K562 (cell line): ENCODE measurements around the gene NXF1. TPM values are rescaled to one million over a fixed set of nuclear protein-coding genes. Genes with fewer than 3 reads are reported as not detected.

Experiments
- CBFB ChIP-seq: sonication (generic); formaldehyde crosslinking; IDR thresholded peaks from 2 replicates; pipeline ENCODE4 v1.4.0; 2020; ENCODE audit warnings: mild to moderate bottlenecking, missing genetic modification reagents
- CEBPB ChIP-seq: fragments of 450-650 bp; IDR thresholded peaks from 2 replicates; pipeline ENCODE4 v1.6.1; 2016; ENCODE audit warnings: missing genetic modification characterization, missing compliant biosample characterization
- CREB1 ChIP-seq, 2 experiments: sonication (generic) in 1 of 2; formaldehyde crosslinking in 1 of 2; IDR thresholded peaks; 2 replicates each; pipeline versions ENCODE4 v1.6.1 to v1.8.0; 2012 to 2022; ENCODE audit warnings: inconsistent platforms in 1 of 2, mild to moderate bottlenecking in 1 of 2, missing genetic modification reagents in 1 of 2, moderate library complexity in 1 of 2
- CREBBP ChIP-seq: IDR thresholded peaks from one replicate; pipeline ENCODE4 v1.6.1; 2012; ENCODE audit warnings: low read depth, mild to moderate bottlenecking, control low read depth, inconsistent platforms, low read length
- DACH1 ChIP-seq: fragments of 450-650 bp; IDR thresholded peaks from 2 replicates; pipeline ENCODE4 v1.6.1; 2018; ENCODE audit not compliant: partially characterized antibody
- ELF2 ChIP-seq: fragments of 250-450 bp; sonication (Bioruptor Pico); IDR thresholded peaks from 2 replicates; pipeline ENCODE4 v1.5.0; 2021; ENCODE audit warnings: mild to moderate bottlenecking
- ELF4 ChIP-seq: fragments of 450-650 bp; formaldehyde crosslinking; IDR thresholded peaks from 2 replicates; pipeline ENCODE4 v1.4.0; 2022; ENCODE audit warnings: missing genetic modification characterization
- ETV6 ChIP-seq, 3 experiments: fragments of 150-350 bp in 1 of 3; sonication (generic) in 1 of 3; formaldehyde crosslinking in 1 of 3; IDR thresholded peaks; 2 replicates each; pipeline versions ENCODE4 v1.6.1 to v1.8.0; 2014 to 2022; ENCODE audit warnings: borderline replicate concordance in 2 of 3, low read depth in 2 of 3, antibody characterized with exemption in 1 of 3, low read length in 1 of 3, mild to moderate bottlenecking in 1 of 3, missing genetic modification reagents in 1 of 3
- FOXK2 ChIP-seq, 2 experiments: fragments of 450-650 bp; IDR thresholded peaks in 1 of 2; conservative IDR thresholded peaks in 1 of 2; 2 replicates each; pipeline ENCODE4 v1.6.1; 2016; ENCODE audit warnings: low read depth in 2 of 2, mild to moderate bottlenecking in 1 of 2
- HDAC6 ChIP-seq: IDR thresholded peaks from 2 replicates; pipeline ENCODE4 v1.6.1; 2012; ENCODE audit warnings: low read depth, mild to moderate bottlenecking, control low read depth, inconsistent platforms, low read length, moderate library complexity
- KHSRP ChIP-seq: fragments of 450-650 bp; IDR thresholded peaks from 2 replicates; pipeline ENCODE4 v1.6.1; 2017
- MAZ ChIP-seq, 2 experiments: fragments of 450-650 bp in 1 of 2; sonication (generic) in 1 of 2; formaldehyde crosslinking; IDR thresholded peaks in 1 of 2; conservative IDR thresholded peaks in 1 of 2; 2 replicates each; pipeline versions ENCODE4 v1.4.0 to v1.5.0; 2020; ENCODE audit warnings: mild to moderate bottlenecking in 1 of 2, missing genetic modification reagents in 1 of 2
- NRF1 ChIP-seq, 2 experiments: fragments of 450-650 bp; IDR thresholded peaks in 1 of 2; conservative IDR thresholded peaks in 1 of 2; 2 replicates each; pipeline ENCODE4 v1.6.1; 2014; ENCODE audit warnings: mild to moderate bottlenecking in 2 of 2
- POLR2AphosphoS2 ChIP-seq: IDR thresholded peaks from 2 replicates; pipeline ENCODE4 v1.6.1; 2012; ENCODE audit warnings: low read length, improper control_type of control experiment
- POLR2AphosphoS5 ChIP-seq: IDR thresholded peaks from 2 replicates; pipeline ENCODE4 v1.6.1; 2011; ENCODE audit warnings: mild to moderate bottlenecking, low read depth, low read length, moderate library complexity; ENCODE audit not compliant: control insufficient read depth, insufficient read depth
- POLR2B ChIP-seq: fragments of 450-650 bp; IDR thresholded peaks from 2 replicates; pipeline ENCODE4 v1.6.1; 2018; ENCODE audit warnings: low read depth; ENCODE audit not compliant: partially characterized antibody
- RBFOX2 ChIP-seq: fragments of 200-400 bp; formaldehyde crosslinking; IDR thresholded peaks from 2 replicates; pipeline ENCODE4 v1.6.1; 2017; ENCODE audit warnings: low read depth, mild to moderate bottlenecking, low read length, moderate library complexity
- SMARCE1 ChIP-seq: fragments of 450-650 bp; IDR thresholded peaks from 2 replicates; pipeline ENCODE4 v1.7.1; 2016; ENCODE audit warnings: mild to moderate bottlenecking
- SUPT5H ChIP-seq: fragments of 450-650 bp; IDR thresholded peaks from 2 replicates; pipeline ENCODE4 v1.6.1; 2016
- ZHX1 ChIP-seq: fragments of 150-350 bp; conservative IDR thresholded peaks from 2 replicates; pipeline ENCODE4 v1.6.1; 2014; ENCODE audit warnings: low read length
- ZNF41 ChIP-seq: fragments of 250-450 bp; sonication (Bioruptor Pico); conservative IDR thresholded peaks from 2 replicates; pipeline ENCODE4 v1.4.0; 2020; ENCODE audit warnings: mild to moderate bottlenecking
- polyA plus RNA-seq, 8 experiments: library from polyadenylated mRNA; depleted of rRNA in 4 of 8; stranded (reverse) in 5 of 8; unstranded in 3 of 8; fragments of >200 nt; fragmentation: Nextera tagmentation in 2 of 8; fragmentation: Illumina TruSeq in 1 of 8; extraction: Ambion mirVana in 2 of 8; extraction: Trizol in 1 of 8; gene quantifications; 2 replicates each; pipeline versions ENCODE4 v1.2.1 to v1.2.3, GENCODE V29; 2011 to 2014; ENCODE audit warnings: inconsistent platforms in 1 of 8, missing spikeins in 1 of 8
- total RNA-seq, 7 experiments: library from RNA; depleted of rRNA in 6 of 7; stranded (reverse); fragments of >200 nt in 6 of 7; fragmentation: Illumina TruSeq in 2 of 7; extraction: Trizol in 2 of 7; gene quantifications; 2 replicates each; pipeline versions ENCODE4 v1.2.1 to v1.2.3, GENCODE V29; 2011 to 2021; ENCODE audit warnings: low replicate concordance in 1 of 7
- TF ChIP-seq, protein P1 (sequence below): fragments of 250-450 bp; sonication (Bioruptor Pico); IDR thresholded peaks from 2 replicates; pipeline ENCODE4 v1.8.0; 2021; ENCODE audit warnings: borderline replicate concordance, mild to moderate bottlenecking, moderate library complexity; ENCODE audit not compliant: poor library complexity, severe bottlenecking
- TF ChIP-seq, protein P2 (sequence below): fragments of 450-650 bp; formaldehyde crosslinking; IDR thresholded peaks from 2 replicates; pipeline ENCODE4 v1.4.0; 2020; ENCODE audit warnings: mild to moderate bottlenecking, moderate library complexity

Gene NXF1
- total and polyA plus RNA-seq, 9 of the 15 experiments (the other 6 are each of a cell fraction or from before 2014, with no cell fraction given): 18.1 to 98.3 (median 35.8) TPM

GRCh38 chr11:62839050-62839945 is 34.1 kb upstream of the NXF1 start, which contains the start of gene WDR74 (continued):
- TF ChIP-seq ELF2 (CRISPR knock-in tag) (peak; percentile 99), CBFB (CRISPR knock-in tag) (no peak), CEBPB (tag) (no peak), FOXK2 (conservative IDR thresholded peaks at IDR 0.05 in 1 of 2, IDR thresholded peaks at IDR 0.05 in 1 of 2; ENCODE audit: low read depth in 2 of 2) (peak; percentile 93), MAZ (CRISPR knock-in tag; conservative IDR thresholded peaks at IDR 0.05 in 1 of 2, IDR thresholded peaks at IDR 0.05 in 1 of 2) (0 out of 4 replicates have a peak, but pooled peaks have one; percentile 7 to 15), DACH1 (peak; percentile 32), ELF4 (peak; percentile 81), KHSRP (peak; percentile 76), CREBBP (no peak), POLR2B (peak; percentile 70), NRF1 (conservative IDR thresholded peaks at IDR 0.05 in 1 of 2, IDR thresholded peaks at IDR 0.05 in 1 of 2) (peak in 1 of 2 experiments; percentile 59; a peak in 3 of 4 replicates), CREB1 (IDR thresholded peaks at IDR 0.05) (peak; percentile 98), CREB1 (CRISPR knock-in tag; IDR thresholded peaks at IDR 0.05) (peak; percentile 100), SMARCE1 (no peak), POLR2AphosphoS5 (peak; percentile 86), HDAC6 (no peak), ZNF41 (CRISPR knock-in tag) (0 out of 2 replicates have a peak, but pooled peaks have one; percentile 39), ETV6 (IDR thresholded peaks at IDR 0.05; ENCODE audit: borderline replicate concordance in 1 of 2, low read depth in 2 of 2, low read length in 1 of 2) (no peak), ETV6 (CRISPR knock-in tag; IDR thresholded peaks at IDR 0.05; ENCODE audit: borderline replicate concordance) (no peak), RBFOX2 (peak; percentile 93), SUPT5H (peak; percentile 77), ZHX1 (0 out of 2 replicates have a peak, but pooled peaks have one; percentile 40), POLR2AphosphoS2 (peak; percentile 84; the same call in 1 of the 2 replicates)
- TF ChIP-seq, protein P1, sequence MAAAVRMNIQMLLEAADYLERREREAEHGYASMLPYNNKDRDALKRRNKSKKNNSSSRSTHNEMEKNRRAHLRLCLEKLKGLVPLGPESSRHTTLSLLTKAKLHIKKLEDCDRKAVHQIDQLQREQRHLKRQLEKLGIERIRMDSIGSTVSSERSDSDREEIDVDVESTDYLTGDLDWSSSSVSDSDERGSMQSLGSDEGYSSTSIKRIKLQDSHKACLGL (CRISPR knock-in tag): peak; percentile 99
- TF ChIP-seq, protein P2, sequence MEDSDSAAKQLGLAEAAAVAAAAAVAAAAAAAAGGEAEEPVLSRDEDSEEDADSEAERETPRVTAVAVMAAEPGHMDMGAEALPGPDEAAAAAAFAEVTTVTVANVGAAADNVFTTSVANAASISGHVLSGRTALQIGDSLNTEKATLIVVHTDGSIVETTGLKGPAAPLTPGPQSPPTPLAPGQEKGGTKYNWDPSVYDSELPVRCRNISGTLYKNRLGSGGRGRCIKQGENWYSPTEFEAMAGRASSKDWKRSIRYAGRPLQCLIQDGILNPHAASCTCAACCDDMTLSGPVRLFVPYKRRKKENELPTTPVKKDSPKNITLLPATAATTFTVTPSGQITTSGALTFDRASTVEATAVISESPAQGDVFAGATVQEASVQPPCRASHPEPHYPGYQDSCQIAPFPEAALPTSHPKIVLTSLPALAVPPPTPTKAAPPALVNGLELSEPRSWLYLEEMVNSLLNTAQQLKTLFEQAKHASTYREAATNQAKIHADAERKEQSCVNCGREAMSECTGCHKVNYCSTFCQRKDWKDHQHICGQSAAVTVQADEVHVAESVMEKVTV (CRISPR knock-in tag): no peak
